ENCODE data around the gene TMEM245. TPM values are rescaled to one million over a fixed set of nuclear protein-coding genes. Genes with fewer than 3 reads are reported as not detected.
A peak's percentile ranks its signal among the peaks of the same experiment; 100 is the strongest.

TMEM245 gene
- total RNA-seq, 1 donor from 2014 or later = 43.8 TPM

DNA sequence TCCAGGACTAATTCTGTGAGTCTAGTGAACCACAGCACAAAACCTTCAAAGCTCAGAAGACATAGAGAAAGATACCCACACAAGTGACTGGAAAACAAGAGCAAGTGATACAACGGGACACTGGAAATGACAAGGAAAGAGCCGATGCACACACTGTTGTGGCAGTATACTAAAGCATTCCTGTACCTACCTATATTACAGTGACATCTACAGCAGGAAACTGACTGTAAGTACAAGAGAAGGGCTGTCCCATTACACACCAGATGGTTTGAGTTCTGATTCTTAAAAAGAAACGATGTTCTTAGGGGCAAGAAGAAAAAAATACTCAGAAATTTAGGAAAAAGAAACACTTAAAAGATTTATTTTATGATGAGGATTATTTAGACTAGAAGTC lies 18.5 kb downstream of the TMEM245 start:
- Mint-ChIP-seq H3K27ac (ENCODE audit: unreplicated experiment) (no peak overlapping the region), H3K4me3 (ENCODE audit: unreplicated experiment) (no peak overlapping the region), H3K27me3 (ENCODE audit: low read depth) (no peaks in the 10 kb centered on the region), H3K9me3 (ENCODE audit: low read depth) (peaks cover 2% of the 10 kb centered on the region), H3K36me3 (ENCODE audit: low read depth) (peaks cover 11% of the 10 kb centered on the region), H3K4me1 (ENCODE audit: low read depth) (peaks cover 47% of the 10 kb centered on the region)
- no peak for DNase-seq (ENCODE audit: low spot score)
- TF ChIP-seq, protein P1, sequence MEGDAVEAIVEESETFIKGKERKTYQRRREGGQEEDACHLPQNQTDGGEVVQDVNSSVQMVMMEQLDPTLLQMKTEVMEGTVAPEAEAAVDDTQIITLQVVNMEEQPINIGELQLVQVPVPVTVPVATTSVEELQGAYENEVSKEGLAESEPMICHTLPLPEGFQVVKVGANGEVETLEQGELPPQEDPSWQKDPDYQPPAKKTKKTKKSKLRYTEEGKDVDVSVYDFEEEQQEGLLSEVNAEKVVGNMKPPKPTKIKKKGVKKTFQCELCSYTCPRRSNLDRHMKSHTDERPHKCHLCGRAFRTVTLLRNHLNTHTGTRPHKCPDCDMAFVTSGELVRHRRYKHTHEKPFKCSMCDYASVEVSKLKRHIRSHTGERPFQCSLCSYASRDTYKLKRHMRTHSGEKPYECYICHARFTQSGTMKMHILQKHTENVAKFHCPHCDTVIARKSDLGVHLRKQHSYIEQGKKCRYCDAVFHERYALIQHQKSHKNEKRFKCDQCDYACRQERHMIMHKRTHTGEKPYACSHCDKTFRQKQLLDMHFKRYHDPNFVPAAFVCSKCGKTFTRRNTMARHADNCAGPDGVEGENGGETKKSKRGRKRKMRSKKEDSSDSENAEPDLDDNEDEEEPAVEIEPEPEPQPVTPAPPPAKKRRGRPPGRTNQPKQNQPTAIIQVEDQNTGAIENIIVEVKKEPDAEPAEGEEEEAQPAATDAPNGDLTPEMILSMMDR (IDR thresholded peaks at IDR 0.05) = no peak

DNA sequence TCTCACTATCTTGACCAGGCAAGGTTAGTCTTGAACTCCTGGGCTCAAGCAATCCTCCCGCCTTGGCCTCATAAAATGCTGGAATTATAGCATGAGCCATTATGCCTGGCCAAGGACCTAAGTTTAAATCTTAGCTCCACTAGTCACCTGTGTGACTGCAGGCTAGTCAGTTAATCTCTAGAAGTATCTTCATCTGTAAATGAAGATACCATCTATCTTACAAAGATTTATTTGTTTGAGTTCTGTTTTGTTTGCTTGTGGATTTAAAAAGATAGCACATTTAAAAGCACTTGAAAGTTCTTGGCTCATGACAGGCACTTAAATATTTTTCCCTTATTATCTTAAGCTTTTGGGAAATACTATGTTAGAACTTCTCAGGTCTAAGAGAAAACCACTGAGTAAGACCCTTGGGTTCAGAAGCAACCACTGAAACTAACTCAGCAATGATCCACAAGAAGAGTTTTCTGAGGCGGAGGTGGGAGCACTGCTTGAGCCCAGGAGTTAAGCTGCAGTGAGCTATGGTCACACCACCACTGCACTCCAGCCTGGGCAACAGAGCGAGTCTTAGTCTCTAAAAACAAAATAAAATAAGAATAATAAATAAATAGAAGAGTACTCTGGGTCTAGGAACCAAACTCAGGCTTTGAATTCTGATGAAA lies 19.1 kb downstream of the TMEM245 start:
- H3K4me1 Mint-ChIP-seq (ENCODE audit: low read depth) = peaks cover 52% of the 10 kb centered on the region
- peaks cover 2% of the 10 kb centered on the region for H3K9me3 Mint-ChIP-seq (ENCODE audit: low read depth)

DNA sequence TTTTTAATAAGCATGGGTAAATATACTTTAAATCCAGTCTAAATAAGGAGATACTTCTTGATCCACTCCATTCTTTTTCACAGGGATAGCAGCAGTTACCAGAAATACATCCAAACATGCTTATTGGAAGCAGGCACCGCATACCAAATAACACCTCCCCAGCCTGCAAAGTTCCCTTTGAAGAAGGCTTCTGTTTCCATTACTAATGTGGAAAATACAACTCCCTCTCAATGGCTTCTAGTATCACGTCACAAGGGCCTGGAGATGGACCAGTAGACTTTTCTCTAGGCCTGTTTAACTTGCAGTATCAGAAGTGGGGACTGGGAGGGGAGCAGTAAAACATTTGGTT lies 20.8 kb downstream of the TMEM245 start:
- peak overlapping the region; percentile 84 for H3K27ac Mint-ChIP-seq (ENCODE audit: unreplicated experiment)
- no peaks in the 10 kb centered on the region for H3K27me3 Mint-ChIP-seq (ENCODE audit: low read depth)
- DNase-seq (ENCODE audit: low spot score) = no peak
- no peak overlapping the region for H3K4me3 Mint-ChIP-seq (ENCODE audit: unreplicated experiment)
- peaks cover 57% of the 10 kb centered on the region for H3K4me1 Mint-ChIP-seq (ENCODE audit: low read depth)
- TF ChIP-seq, protein P1 (IDR thresholded peaks at IDR 0.05) = peak; percentile 8
- peaks cover 8% of the 10 kb centered on the region for H3K36me3 Mint-ChIP-seq (ENCODE audit: low read depth)
- H3K9me3 Mint-ChIP-seq (ENCODE audit: low read depth) = peaks cover 2% of the 10 kb centered on the region

More for the DNA sequence above, 19.1 kb downstream of the TMEM245 start:
- no peak for DNase-seq (ENCODE audit: low spot score)
- Mint-ChIP-seq H3K27me3 (ENCODE audit: low read depth) (no peaks in the 10 kb centered on the region), H3K36me3 (ENCODE audit: low read depth) (peaks cover 11% of the 10 kb centered on the region), H3K4me3 (ENCODE audit: unreplicated experiment) (no peak overlapping the region), H3K27ac (ENCODE audit: unreplicated experiment) (peak overlapping the region; percentile 13)
- TF ChIP-seq, protein P1 (IDR thresholded peaks at IDR 0.05) = no peak

DNA sequence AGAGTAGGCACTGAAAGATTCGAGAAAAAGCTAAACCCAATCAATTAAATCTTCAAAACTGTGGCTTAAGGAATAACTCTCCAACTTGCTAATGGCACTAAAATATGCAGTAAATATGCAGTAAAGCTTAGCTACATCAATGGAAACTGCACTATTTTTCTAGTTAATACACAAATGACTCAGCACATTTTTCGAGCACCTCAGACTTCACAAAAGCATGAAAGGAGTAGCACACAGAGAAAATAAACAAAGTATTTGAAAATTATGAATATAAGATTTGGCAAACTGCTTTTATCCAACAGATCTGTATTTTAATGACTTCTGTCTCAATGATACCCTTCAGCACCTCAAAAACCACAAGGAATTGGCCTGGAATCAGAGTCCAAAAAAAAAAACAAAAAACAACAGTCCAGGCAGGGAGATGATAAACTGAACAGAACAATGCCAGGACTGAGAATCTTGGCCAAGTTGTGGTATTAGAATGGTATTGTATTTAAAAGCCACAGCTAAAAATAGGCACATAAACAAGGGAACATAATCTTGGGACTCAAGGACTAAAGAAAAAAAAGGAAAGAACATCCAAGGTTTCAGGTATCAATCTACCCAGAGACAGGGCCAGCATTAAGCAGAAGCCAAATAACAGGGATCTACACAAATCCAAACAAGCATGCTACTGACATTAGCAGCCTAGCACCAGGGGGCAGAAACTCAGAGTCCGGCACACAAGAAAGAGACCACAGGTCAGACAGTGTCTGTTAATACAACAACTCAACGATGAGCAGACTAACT lies 21.4 kb downstream of the TMEM245 start:
- Mint-ChIP-seq H3K4me3 (ENCODE audit: unreplicated experiment) (no peak overlapping the region), H3K27me3 (ENCODE audit: low read depth) (no peaks in the 10 kb centered on the region), H3K9me3 (ENCODE audit: low read depth) (peaks cover 2% of the 10 kb centered on the region), H3K4me1 (ENCODE audit: low read depth) (peaks cover 60% of the 10 kb centered on the region), H3K36me3 (ENCODE audit: low read depth) (peaks cover 6% of the 10 kb centered on the region), H3K27ac (ENCODE audit: unreplicated experiment) (peak overlapping the region; percentile 84)
- DNase-seq (ENCODE audit: low spot score) = no peak
- TF ChIP-seq, protein P1 (IDR thresholded peaks at IDR 0.05) = peak; percentile 75

DNA sequence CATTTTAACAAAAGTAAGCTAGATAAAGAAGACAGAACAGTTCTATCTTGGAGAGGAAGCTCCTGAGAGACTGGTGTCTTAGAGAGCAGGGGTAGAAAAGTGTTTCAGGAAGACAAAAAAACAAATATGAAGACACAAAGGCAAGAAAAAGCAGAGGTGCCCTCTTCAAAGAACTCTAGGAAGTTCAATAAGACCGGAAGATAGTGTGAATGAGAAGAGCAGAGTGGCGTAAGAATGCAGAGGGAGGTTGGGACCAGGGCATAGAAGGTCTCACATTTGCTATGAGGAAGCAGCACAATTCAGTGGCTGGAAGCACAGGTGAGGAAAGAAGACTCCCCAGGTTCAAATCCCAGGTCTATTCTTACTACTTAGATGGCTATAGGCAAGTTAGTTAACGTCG lies 22.6 kb downstream of the TMEM245 start:
- Mint-ChIP-seq H3K27ac (ENCODE audit: unreplicated experiment) (peak overlapping the region; percentile 15), H3K4me1 (ENCODE audit: low read depth) (peaks cover 66% of the 10 kb centered on the region), H3K27me3 (ENCODE audit: low read depth) (no peaks in the 10 kb centered on the region), H3K36me3 (ENCODE audit: low read depth) (peaks cover 7% of the 10 kb centered on the region), H3K9me3 (ENCODE audit: low read depth) (no peaks in the 10 kb centered on the region), H3K4me3 (ENCODE audit: unreplicated experiment) (no peak overlapping the region)
- no peak for DNase-seq (ENCODE audit: low spot score)
- TF ChIP-seq, protein P1 (IDR thresholded peaks at IDR 0.05) = no peak
